Peyer's patch (tissue), 4 donors: ENCODE data around the gene SUSD4. TPM values are rescaled to one million over a fixed set of nuclear protein-coding genes. Genes with fewer than 3 reads are reported as not detected.

Source experiments
- DNase-seq, 3 donors: peaks; one replicate each; pipeline ENCODE4 v3.0.0-alpha.2; 2017 to 2019
- H3K27ac ChIP-seq, 4 donors: fragments of 200-600 bp; sonication (generic); one replicate each; pipeline ENCODE4 v1.5.1; 2016 to 2019
- H3K27me3 ChIP-seq, 2 donors: fragments of 200-600 bp; sonication (generic); one replicate each; pipeline ENCODE4 v1.5.1; 2019
- H3K36me3 ChIP-seq, 3 donors: fragments of 200-600 bp; sonication (generic); one replicate each; pipeline ENCODE4 v1.5.1; 2016 to 2019
- H3K4me1 ChIP-seq, 4 donors: fragments of 200-600 bp; sonication (generic); one replicate each; pipeline ENCODE4 v1.5.1; 2016 to 2019
- H3K4me3 ChIP-seq, 4 donors: fragments of 200-600 bp; sonication (generic); 1 replicate in 3 of 4; 2 replicates in 1 of 4; pipeline ENCODE4 v1.5.1; 2016 to 2019; ENCODE audit warnings: mild to moderate bottlenecking in 1 of 4
- H3K9me3 ChIP-seq, 4 donors: fragments of 200-600 bp; sonication (generic); one replicate each; pipeline ENCODE4 v1.5.1; 2016 to 2019; ENCODE audit warnings: mild to moderate bottlenecking in 1 of 4
- POLR2A ChIP-seq, 2 donors: fragments of 450-650 bp; IDR thresholded peaks; one replicate each; pipeline ENCODE4 v1.5.1; 2017; ENCODE audit warnings: antibody characterized with exemption in 2 of 2, mild to moderate bottlenecking in 2 of 2, moderate library complexity in 2 of 2
- total RNA-seq, 4 donors: library from RNA; depleted of rRNA; stranded (reverse); fragments of >200 nt; gene quantifications; one replicate each; pipeline ENCODE4 v1.1.0, GENCODE V29; 2016
- TF ChIP-seq, protein P1 (sequence below), 6 experiments: fragments of 450-650 bp in 4 of 6; fragments of 200-600 bp in 2 of 6; sonication (generic) in 1 of 6; IDR thresholded peaks; one replicate each; pipeline ENCODE4 v1.5.1; 2017 to 2019; ENCODE audit warnings: antibody characterized with exemption in 6 of 6, mild to moderate bottlenecking in 3 of 6, moderate library complexity in 1 of 6

The SUSD4 gene
- total RNA-seq, 4 donors from 2014 or later: 0.54 TPM; not detected in 3

DNA sequence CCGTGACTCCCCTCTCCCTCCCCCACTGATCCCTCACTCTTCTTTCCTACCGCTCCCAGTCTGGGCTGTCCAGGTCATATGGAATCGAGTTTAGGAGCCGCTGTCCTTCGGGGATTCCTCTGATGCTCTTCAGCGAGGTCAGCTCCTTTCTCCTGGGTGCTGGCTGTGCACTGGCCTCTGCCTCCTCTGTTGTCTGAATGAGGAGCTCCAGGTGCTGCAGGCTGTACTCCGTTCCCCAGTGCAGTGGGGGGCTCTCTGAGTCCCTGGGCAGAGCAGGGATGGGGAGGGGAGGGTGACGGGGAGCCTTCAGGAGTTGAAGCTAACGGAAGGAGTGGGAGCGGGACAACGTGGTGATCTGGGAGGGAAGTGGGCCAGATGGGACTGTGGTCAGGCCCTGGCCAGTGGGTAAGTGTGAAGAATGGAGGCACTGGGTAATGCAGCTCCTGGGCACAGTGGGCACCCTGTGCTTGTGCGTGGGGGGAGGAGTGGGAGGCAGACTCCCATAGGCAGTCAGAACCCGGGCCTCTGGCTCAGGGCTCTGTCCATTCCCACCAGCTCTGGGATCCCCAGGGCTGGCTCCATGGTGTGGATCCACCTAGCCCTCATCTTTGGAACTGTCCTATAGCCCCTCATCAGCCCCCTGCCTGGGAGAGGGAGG, 161.5 kb downstream of the SUSD4 start:
- H3K9me3 ChIP-seq: no peaks in the 10 kb centered on the region
- no peak overlapping the region for H3K27ac ChIP-seq
- no peak overlapping the region for H3K4me3 ChIP-seq
- no peaks in the 10 kb centered on the region for H3K27me3 ChIP-seq
- H3K36me3 ChIP-seq: no peaks in the 10 kb centered on the region
- TF ChIP-seq POLR2A (IDR thresholded peaks at IDR 0.05): no peak
- TF ChIP-seq, protein P1, sequence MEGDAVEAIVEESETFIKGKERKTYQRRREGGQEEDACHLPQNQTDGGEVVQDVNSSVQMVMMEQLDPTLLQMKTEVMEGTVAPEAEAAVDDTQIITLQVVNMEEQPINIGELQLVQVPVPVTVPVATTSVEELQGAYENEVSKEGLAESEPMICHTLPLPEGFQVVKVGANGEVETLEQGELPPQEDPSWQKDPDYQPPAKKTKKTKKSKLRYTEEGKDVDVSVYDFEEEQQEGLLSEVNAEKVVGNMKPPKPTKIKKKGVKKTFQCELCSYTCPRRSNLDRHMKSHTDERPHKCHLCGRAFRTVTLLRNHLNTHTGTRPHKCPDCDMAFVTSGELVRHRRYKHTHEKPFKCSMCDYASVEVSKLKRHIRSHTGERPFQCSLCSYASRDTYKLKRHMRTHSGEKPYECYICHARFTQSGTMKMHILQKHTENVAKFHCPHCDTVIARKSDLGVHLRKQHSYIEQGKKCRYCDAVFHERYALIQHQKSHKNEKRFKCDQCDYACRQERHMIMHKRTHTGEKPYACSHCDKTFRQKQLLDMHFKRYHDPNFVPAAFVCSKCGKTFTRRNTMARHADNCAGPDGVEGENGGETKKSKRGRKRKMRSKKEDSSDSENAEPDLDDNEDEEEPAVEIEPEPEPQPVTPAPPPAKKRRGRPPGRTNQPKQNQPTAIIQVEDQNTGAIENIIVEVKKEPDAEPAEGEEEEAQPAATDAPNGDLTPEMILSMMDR (IDR thresholded peaks at IDR 0.05): no peak
- no peak for DNase-seq
- no peaks in the 10 kb centered on the region for H3K4me1 ChIP-seq

DNA sequence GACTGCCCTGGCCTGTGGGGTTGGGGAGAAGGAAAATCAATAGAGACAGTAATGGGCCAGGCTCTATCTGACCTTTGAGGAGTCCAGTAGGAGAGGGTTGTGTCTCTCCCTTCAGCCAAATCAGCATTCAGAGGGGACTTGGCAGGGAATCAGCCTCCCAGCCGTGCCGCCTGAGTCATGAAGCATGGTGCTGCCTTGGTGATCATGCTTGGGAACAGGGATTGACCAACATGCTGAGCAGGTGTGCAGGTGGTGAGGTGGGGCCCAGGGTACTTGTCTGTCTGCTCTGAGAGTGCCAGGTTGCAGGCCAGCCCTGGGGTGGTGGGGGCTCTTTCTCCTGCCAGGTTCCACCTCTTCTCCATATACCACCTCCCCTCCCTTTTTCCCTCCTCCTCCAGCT, 162.0 kb downstream of the SUSD4 start:
- no peak for DNase-seq
- Histone ChIP-seq H3K9me3 (no peaks in the 10 kb centered on the region), H3K36me3 (no peaks in the 10 kb centered on the region), H3K27me3 (no peaks in the 10 kb centered on the region), H3K4me3 (no peak overlapping the region), H3K4me1 (no peaks in the 10 kb centered on the region), H3K27ac (no peak overlapping the region)
- no peak for TF ChIP-seq POLR2A (IDR thresholded peaks at IDR 0.05)
- TF ChIP-seq, protein P1 (IDR thresholded peaks at IDR 0.05): no peak

DNA sequence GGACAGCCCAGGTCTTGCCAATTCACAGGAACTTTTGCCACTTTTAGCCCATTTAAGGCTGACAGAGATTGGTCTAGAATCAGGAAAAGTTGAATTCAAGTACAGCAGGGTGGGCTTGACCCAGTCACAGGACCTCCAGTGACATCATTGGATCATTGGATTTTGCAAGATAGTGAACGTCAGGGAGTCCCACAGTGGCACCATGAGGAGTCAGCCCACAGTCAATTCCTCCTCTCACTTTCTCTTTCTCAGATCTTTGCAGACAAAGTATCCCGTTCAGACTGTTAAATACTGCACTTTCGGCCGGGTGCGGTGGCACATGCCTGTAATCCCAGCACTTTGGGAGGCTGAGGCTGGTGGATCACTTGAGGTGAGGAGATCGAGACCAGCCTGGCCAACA, 163.1 kb downstream of the SUSD4 start:
- Histone ChIP-seq H3K4me1 (no peaks in the 10 kb centered on the region), H3K9me3 (no peaks in the 10 kb centered on the region), H3K27ac (no peak overlapping the region), H3K4me3 (no peak overlapping the region), H3K27me3 (no peaks in the 10 kb centered on the region), H3K36me3 (no peaks in the 10 kb centered on the region)
- DNase-seq: no peak
- TF ChIP-seq, protein P1 (IDR thresholded peaks at IDR 0.05): no peak
- TF ChIP-seq POLR2A (IDR thresholded peaks at IDR 0.05): no peak

DNA sequence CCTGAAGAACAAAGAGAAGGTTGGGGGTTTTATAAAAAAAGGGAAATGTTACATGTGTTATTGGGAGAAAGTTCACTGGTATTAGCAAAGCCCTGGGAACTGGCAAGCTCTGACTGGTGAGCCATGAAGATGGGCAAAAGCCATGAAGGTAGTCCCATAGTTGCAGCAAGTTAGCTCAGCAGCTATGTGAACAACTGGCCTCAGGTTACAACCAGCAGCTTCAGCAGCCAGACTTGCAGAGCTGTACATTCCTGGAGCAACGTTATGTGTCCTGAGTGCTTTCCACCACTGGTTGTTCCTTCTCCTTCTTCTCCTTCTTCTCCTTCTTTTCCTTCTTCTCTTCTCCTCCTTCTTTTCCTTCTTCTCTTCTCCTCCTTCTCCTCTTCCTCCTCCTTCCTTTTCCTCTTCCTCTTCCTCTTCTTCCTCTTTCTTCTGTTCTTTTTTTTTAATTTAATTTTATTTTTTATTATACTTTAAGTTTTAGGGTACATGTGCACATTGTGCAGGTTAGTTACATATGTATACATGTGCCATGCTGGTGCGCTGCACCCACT, 164.8 kb downstream of the SUSD4 start:
- Histone ChIP-seq H3K4me3 (no peak overlapping the region), H3K4me1 (no peaks in the 10 kb centered on the region), H3K9me3 (no peaks in the 10 kb centered on the region), H3K36me3 (no peaks in the 10 kb centered on the region), H3K27ac (no peak overlapping the region), H3K27me3 (no peaks in the 10 kb centered on the region)
- no peak for DNase-seq
- TF ChIP-seq, protein P1 (IDR thresholded peaks at IDR 0.05): no peak
- TF ChIP-seq POLR2A (IDR thresholded peaks at IDR 0.05): no peak

DNA sequence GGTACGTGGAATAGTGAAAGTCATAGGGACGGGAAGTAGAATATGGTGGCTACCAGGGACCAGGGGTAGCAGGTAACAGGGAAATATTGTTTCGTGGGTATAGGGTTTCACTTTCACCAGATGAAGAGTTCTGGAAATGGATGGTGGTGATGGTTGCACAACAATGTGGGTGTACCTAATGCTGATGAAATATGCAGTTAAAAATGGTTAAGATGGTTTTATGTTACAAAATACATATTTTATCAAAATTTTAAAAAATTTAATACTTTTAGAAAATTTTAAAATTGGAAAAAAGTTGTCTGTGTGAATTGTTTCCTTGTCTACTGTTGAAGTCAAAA, 165.4 kb downstream of the SUSD4 start:
- H3K27ac ChIP-seq: no peak overlapping the region
- H3K27me3 ChIP-seq: no peaks in the 10 kb centered on the region
- TF ChIP-seq POLR2A (IDR thresholded peaks at IDR 0.05): no peak
- TF ChIP-seq, protein P1 (IDR thresholded peaks at IDR 0.05): no peak
- no peak overlapping the region for H3K4me3 ChIP-seq
- DNase-seq: no peak
- no peaks in the 10 kb centered on the region for H3K4me1 ChIP-seq
- no peaks in the 10 kb centered on the region for H3K9me3 ChIP-seq
- no peaks in the 10 kb centered on the region for H3K36me3 ChIP-seq
